ENCODE measurements around the gene MXRA8.

Gene MXRA8

GRCh38 chr1:1308756-1309250, 49.6 kb downstream of the MXRA8 start:
- H3K4me3 ChIP-seq (ENCODE audit: low read depth, low read length): peak overlapping the region; percentile 61
- TF ChIP-seq, protein P1, sequence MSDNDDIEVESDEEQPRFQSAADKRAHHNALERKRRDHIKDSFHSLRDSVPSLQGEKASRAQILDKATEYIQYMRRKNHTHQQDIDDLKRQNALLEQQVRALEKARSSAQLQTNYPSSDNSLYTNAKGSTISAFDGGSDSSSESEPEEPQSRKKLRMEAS (IDR thresholded peaks at IDR 0.05; ENCODE audit: low read depth, low read length): no peak
- TF ChIP-seq, protein P2, sequence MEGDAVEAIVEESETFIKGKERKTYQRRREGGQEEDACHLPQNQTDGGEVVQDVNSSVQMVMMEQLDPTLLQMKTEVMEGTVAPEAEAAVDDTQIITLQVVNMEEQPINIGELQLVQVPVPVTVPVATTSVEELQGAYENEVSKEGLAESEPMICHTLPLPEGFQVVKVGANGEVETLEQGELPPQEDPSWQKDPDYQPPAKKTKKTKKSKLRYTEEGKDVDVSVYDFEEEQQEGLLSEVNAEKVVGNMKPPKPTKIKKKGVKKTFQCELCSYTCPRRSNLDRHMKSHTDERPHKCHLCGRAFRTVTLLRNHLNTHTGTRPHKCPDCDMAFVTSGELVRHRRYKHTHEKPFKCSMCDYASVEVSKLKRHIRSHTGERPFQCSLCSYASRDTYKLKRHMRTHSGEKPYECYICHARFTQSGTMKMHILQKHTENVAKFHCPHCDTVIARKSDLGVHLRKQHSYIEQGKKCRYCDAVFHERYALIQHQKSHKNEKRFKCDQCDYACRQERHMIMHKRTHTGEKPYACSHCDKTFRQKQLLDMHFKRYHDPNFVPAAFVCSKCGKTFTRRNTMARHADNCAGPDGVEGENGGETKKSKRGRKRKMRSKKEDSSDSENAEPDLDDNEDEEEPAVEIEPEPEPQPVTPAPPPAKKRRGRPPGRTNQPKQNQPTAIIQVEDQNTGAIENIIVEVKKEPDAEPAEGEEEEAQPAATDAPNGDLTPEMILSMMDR (IDR thresholded peaks at IDR 0.05; ENCODE audit: low read depth, low read length): no peak
- TF ChIP-seq MYC (IDR thresholded peaks at IDR 0.05; ENCODE audit: low read depth, low read length): no peak
- TF ChIP-seq POLR2A (IDR thresholded peaks at IDR 0.05; ENCODE audit: extremely low read depth, insufficient read length): no peak
- DNase-seq (ENCODE audit: low read depth): no peak

DNA sequence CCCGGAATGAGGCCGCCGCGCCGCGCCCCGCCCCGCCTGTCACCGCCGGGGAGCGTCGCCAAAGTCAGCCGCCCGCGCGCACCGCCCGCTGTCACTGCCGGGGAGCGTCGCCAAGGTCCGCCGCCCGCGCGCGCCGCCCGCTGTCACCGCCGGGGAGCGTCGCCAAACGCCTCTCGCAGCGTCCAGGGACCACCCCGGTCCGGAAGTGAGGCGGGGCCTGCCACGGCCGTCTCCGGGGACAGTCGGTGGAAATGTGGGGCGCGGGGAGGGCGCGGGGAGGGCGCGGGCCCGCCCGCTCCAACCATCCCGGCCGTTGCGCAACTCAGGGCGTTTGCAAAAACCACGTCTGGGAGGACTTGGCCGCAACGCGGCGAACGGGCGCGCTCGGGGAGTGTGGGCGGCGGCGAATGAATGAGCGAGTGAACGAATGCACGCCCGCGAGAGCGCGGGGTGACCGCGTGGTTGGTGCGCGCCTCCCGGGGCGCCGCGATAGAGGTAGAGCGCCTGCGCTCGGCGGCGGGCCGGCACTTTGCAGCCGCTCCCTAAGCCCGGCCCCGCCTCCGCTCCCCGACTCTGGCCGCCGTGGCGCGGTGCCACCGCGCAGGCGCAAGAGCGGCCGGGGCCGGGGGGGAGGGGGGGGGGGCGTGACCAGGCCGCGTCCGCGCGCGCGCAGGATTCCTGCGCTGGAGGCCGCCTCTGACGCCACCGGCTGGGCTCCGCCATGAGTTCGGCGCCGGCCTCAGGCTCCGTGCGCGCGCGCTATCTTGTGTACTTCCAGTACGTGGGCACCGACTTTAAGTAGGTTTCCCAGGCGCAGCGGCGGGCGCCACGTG, 50.2 kb downstream of the MXRA8 start, which contains the start of the genes ACAP3 and PUSL1:
ACAP3 (minus strand) TSS at position 8 of the 833 bp plus-strand sequence. CDS start 115 bp downstream, outside the sequence.
PUSL1 (plus strand) TSS at position 675 of the 833 bp plus-strand sequence; CDS start at position 722, 47 bp downstream.
- TF ChIP-seq POLR2A (IDR thresholded peaks at IDR 0.05; ENCODE audit: extremely low read depth, insufficient read length) (peak; percentile 36), MYC (IDR thresholded peaks at IDR 0.05; ENCODE audit: low read depth, low read length) (peak; percentile 68)
- TF ChIP-seq, protein P2 (IDR thresholded peaks at IDR 0.05; ENCODE audit: low read depth, low read length): no peak
- TF ChIP-seq, protein P1 (IDR thresholded peaks at IDR 0.05; ENCODE audit: low read depth, low read length): peak; percentile 69

GRCh38 chr1:1307261-1307922, 51.0 kb downstream of the MXRA8 start:
- H3K4me3 ChIP-seq (ENCODE audit: low read depth, low read length): peak overlapping the region; percentile 58
- TF ChIP-seq, protein P1 (IDR thresholded peaks at IDR 0.05; ENCODE audit: low read depth, low read length): no peak
- no peak for TF ChIP-seq MYC (IDR thresholded peaks at IDR 0.05; ENCODE audit: low read depth, low read length)
- TF ChIP-seq POLR2A (IDR thresholded peaks at IDR 0.05; ENCODE audit: extremely low read depth, insufficient read length): no peak
- TF ChIP-seq, protein P2 (IDR thresholded peaks at IDR 0.05; ENCODE audit: low read depth, low read length): no peak
- peak; percentile 36 for DNase-seq (ENCODE audit: low read depth)

More for the DNA sequence above, 50.2 kb downstream of the MXRA8 start, which contains the start of the genes ACAP3 and PUSL1:
- peak; percentile 96 for DNase-seq (ENCODE audit: low read depth)
- peak within 1 kb of the TSS; percentile 61 for H3K4me3 ChIP-seq (ENCODE audit: low read depth, low read length)

- TF ChIP-seq, protein P1 (IDR thresholded peaks at IDR 0.05; ENCODE audit: low read depth, low read length): no peak
- TF ChIP-seq POLR2A (IDR thresholded peaks at IDR 0.05; ENCODE audit: extremely low read depth, insufficient read length): no peak
- no peak for TF ChIP-seq MYC (IDR thresholded peaks at IDR 0.05; ENCODE audit: low read depth, low read length)
- TF ChIP-seq, protein P2 (IDR thresholded peaks at IDR 0.05; ENCODE audit: low read depth, low read length): no peak
- no peak for DNase-seq (ENCODE audit: low read depth)
- peak overlapping the region; percentile 58 for H3K4me3 ChIP-seq (ENCODE audit: low read depth, low read length)
Observed at GRCh38 chr1:1306661-1307260, 51.6 kb downstream of the MXRA8 start.

DNA sequence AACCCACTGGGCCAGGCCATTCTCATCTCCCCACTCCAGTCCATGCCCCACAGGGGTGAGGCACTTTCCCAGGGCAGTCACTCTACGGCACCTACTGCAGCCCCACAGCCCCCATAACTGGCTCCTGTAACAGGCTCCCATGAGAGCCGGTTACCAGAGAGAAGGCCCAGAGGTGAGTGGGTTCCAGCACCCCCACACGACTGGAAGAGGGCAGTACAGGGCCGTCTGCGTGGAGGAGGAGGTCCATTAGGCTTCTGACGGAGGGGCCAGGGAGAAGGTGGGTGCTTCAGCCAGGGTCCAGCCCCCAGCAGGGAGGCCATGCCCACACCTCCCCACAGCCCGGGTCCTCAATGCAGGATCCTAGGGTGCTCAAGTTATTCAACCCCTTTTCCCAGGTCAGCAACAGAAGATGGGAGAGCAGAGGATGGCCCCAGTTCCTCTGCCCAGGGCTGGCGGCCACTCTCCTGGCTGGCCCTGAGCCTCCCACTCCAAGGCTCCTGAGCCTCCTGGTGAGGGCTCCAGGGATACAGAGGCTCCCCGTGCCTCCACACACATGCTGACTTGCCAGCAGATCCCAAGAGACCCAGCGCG, 52.2 kb downstream of the MXRA8 start:
- TF ChIP-seq MYC (IDR thresholded peaks at IDR 0.05; ENCODE audit: low read depth, low read length): no peak
- no peak for TF ChIP-seq POLR2A (IDR thresholded peaks at IDR 0.05; ENCODE audit: extremely low read depth, insufficient read length)
- TF ChIP-seq, protein P1 (IDR thresholded peaks at IDR 0.05; ENCODE audit: low read depth, low read length): no peak
- TF ChIP-seq, protein P2 (IDR thresholded peaks at IDR 0.05; ENCODE audit: low read depth, low read length): peak; percentile 10
- H3K4me3 ChIP-seq (ENCODE audit: low read depth, low read length): peak overlapping the region; percentile 58
- DNase-seq (ENCODE audit: low read depth): peak; percentile 66
